ENCODE measurements around the gene SLC39A9.
A peak's percentile ranks its signal among the peaks of the same experiment; 100 is the strongest.
"Not testable (repeated sequence)": the region's sequence is repeated elsewhere in the genome, so short reads cannot be mapped to it uniquely, and the experiment has no call there.

SLC39A9 gene

GRCh38 chr14:69387311-69387710 lies 11.2 kb upstream of the SLC39A9 start:
- Histone ChIP-seq H3K36me3 (ENCODE audit: insufficient read depth, insufficient read length, low read length) (peaks cover 80% of the 10 kb centered on the region), H3K9ac (ENCODE audit: insufficient read length, low read depth) (no peak overlapping the region), H3K4me1 (ENCODE audit: insufficient read depth, insufficient read length) (no peaks in the 10 kb centered on the region), H3K27me3 (ENCODE audit: insufficient read depth, insufficient read length) (no peaks in the 10 kb centered on the region), H3K4me3 (ENCODE audit: insufficient read length, low read depth) (no peak overlapping the region), H3K9me3 (ENCODE audit: insufficient read depth, low read length) (no peaks in the 10 kb centered on the region)
- DNase-seq (ENCODE audit: low read depth, low spot score) = no peak
- no peak for TF ChIP-seq YY1 (IDR thresholded peaks at IDR 0.05; ENCODE audit: insufficient read depth, insufficient read length)

DNA sequence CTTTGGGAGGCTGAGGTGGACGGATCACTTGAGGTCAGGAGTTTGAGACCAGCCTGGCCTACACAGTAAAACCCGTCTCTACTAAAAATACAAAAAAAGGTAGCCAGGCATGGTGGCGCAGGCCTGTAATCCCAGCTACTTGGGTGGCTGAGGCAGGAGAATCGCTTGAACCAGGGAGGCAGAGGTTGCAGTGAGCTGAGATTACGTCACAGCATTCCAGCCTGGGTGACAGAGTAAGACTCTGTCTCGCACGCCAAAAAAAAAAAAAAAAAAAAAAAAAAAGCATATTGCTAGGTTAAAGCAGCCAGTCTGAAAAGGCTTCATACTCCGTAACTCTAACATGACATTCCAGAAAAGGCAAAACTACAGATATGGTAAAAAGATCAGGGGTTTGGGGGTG lies 7.1 kb upstream of the SLC39A9 start:
- H3K27me3 ChIP-seq (ENCODE audit: insufficient read depth, insufficient read length); H3K4me3 ChIP-seq (ENCODE audit: insufficient read length, low read depth); H3K9me3 ChIP-seq (ENCODE audit: insufficient read depth, low read length); H3K4me1 ChIP-seq (ENCODE audit: insufficient read depth, insufficient read length); H3K9ac ChIP-seq (ENCODE audit: insufficient read length, low read depth); DNase-seq (ENCODE audit: low read depth, low spot score): not testable (repeated sequence)
- H3K36me3 ChIP-seq (ENCODE audit: insufficient read depth, insufficient read length, low read length) = peaks cover 86% of the 10 kb centered on the region

DNA sequence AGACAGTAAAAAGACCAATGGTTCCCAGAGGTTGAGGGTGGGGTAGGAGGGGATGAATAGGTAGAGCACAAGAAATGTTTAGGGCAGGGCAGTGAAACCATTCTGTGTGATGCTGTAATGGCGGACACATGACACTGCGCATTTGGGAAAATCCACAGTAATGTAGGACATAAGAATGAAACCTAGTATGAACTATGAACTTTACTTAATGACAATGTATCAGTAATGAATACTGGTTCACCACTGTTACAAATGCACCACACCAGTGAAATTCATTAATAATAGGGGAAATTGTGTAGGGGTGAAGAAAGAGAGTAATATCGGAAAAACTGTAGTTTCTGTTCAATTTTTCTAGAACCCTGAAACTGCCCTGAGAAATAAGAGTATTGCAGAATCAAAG lies 6.0 kb upstream of the SLC39A9 start:
- no peaks in the 10 kb centered on the region for H3K9me3 ChIP-seq (ENCODE audit: insufficient read depth, low read length)
- H3K4me3 ChIP-seq (ENCODE audit: insufficient read length, low read depth) = no peak overlapping the region
- TF ChIP-seq SUZ12 (IDR thresholded peaks at IDR 0.05; ENCODE audit: extremely low read depth, insufficient read depth, insufficient read length) = no peak
- TF ChIP-seq ZNF274 (IDR thresholded peaks at IDR 0.05; ENCODE audit: low read depth, low read length) = no peak
- no peak for TF ChIP-seq YY1 (IDR thresholded peaks at IDR 0.05; ENCODE audit: insufficient read depth, insufficient read length)
- DNase-seq (ENCODE audit: low read depth, low spot score) = no peak
- no peak overlapping the region for H3K9ac ChIP-seq (ENCODE audit: insufficient read length, low read depth)
- H3K36me3 ChIP-seq (ENCODE audit: insufficient read depth, insufficient read length, low read length) = peaks cover 84% of the 10 kb centered on the region
- H3K27me3 ChIP-seq (ENCODE audit: insufficient read depth, insufficient read length) = no peaks in the 10 kb centered on the region
- no peaks in the 10 kb centered on the region for H3K4me1 ChIP-seq (ENCODE audit: insufficient read depth, insufficient read length)

- Histone ChIP-seq H3K36me3 (ENCODE audit: insufficient read depth, insufficient read length, low read length) (peaks cover 63% of the 10 kb centered on the region), H3K9ac (ENCODE audit: insufficient read length, low read depth) (peak overlapping the region; percentile 32), H3K9me3 (ENCODE audit: insufficient read depth, low read length) (no peaks in the 10 kb centered on the region), H3K27me3 (ENCODE audit: insufficient read depth, insufficient read length) (no peaks in the 10 kb centered on the region), H3K4me1 (ENCODE audit: insufficient read depth, insufficient read length) (no peaks in the 10 kb centered on the region), H3K4me3 (ENCODE audit: insufficient read length, low read depth) (no peak overlapping the region)
- DNase-seq (ENCODE audit: low read depth, low spot score) = no peak
- TF ChIP-seq SUZ12 (IDR thresholded peaks at IDR 0.05; ENCODE audit: extremely low read depth, insufficient read depth, insufficient read length) = no peak
Measured at GRCh38 chr14:69395929-69396328, 2.6 kb upstream of the SLC39A9 start.

- peaks cover 35% of the 10 kb centered on the region for H3K36me3 ChIP-seq (ENCODE audit: insufficient read depth, insufficient read length, low read length)
- H3K4me1 ChIP-seq (ENCODE audit: insufficient read depth, insufficient read length) = no peaks in the 10 kb centered on the region
- no peaks in the 10 kb centered on the region for H3K9me3 ChIP-seq (ENCODE audit: insufficient read depth, low read length)
- H3K9ac ChIP-seq (ENCODE audit: insufficient read length, low read depth) = peak overlapping the region; percentile 95
- DNase-seq (ENCODE audit: low read depth, low spot score) = no peak
- no peak for TF ChIP-seq YY1 (IDR thresholded peaks at IDR 0.05; ENCODE audit: insufficient read depth, insufficient read length)
- TF ChIP-seq ZNF274 (IDR thresholded peaks at IDR 0.05; ENCODE audit: low read depth, low read length) = no peak
- TF ChIP-seq SUZ12 (IDR thresholded peaks at IDR 0.05; ENCODE audit: extremely low read depth, insufficient read depth, insufficient read length) = no peak
- H3K4me3 ChIP-seq (ENCODE audit: insufficient read length, low read depth) = peak overlapping the region; percentile 93
- no peaks in the 10 kb centered on the region for H3K27me3 ChIP-seq (ENCODE audit: insufficient read depth, insufficient read length)
Measured at GRCh38 chr14:69398818-69399210, 322 bp downstream of the SLC39A9 start.

GRCh38 chr14:69399750-69400149 lies 1.3 kb downstream of the SLC39A9 start:
- Histone ChIP-seq H3K27me3 (ENCODE audit: insufficient read depth, insufficient read length) (no peaks in the 10 kb centered on the region), H3K9me3 (ENCODE audit: insufficient read depth, low read length) (no peaks in the 10 kb centered on the region), H3K9ac (ENCODE audit: insufficient read length, low read depth) (no peak overlapping the region), H3K36me3 (ENCODE audit: insufficient read depth, insufficient read length, low read length) (peaks cover 26% of the 10 kb centered on the region), H3K4me1 (ENCODE audit: insufficient read depth, insufficient read length) (no peaks in the 10 kb centered on the region), H3K4me3 (ENCODE audit: insufficient read length, low read depth) (peak overlapping the region; percentile 93)
- no peak for TF ChIP-seq SUZ12 (IDR thresholded peaks at IDR 0.05; ENCODE audit: extremely low read depth, insufficient read depth, insufficient read length)
- no peak for TF ChIP-seq ZNF274 (IDR thresholded peaks at IDR 0.05; ENCODE audit: low read depth, low read length)
- TF ChIP-seq YY1 (IDR thresholded peaks at IDR 0.05; ENCODE audit: insufficient read depth, insufficient read length) = no peak
- no peak for DNase-seq (ENCODE audit: low read depth, low spot score)

DNA sequence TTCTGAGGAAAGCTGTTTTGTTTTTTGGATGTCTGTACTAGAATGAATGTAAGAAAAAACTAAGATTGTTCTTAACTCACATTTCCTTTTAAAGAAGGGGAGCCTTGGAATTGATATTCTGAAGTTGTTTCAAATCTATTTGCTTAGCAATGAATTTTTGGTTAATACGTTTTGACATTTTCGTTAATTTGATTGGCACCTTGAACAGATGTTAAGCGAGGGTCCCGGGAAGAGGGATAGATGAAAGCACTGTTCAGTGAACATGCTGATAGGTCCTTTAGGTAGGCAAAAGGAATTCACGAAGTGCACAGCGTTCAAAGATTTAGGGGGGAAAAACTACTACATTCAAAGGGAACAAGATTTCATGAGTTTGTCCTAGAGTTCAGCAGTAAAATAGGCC lies 1.7 kb downstream of the SLC39A9 start:
- H3K4me3 ChIP-seq (ENCODE audit: insufficient read length, low read depth) = peak overlapping the region; percentile 93
- H3K36me3 ChIP-seq (ENCODE audit: insufficient read depth, insufficient read length, low read length) = peaks cover 24% of the 10 kb centered on the region
- DNase-seq (ENCODE audit: low read depth, low spot score) = no peak
- H3K27me3 ChIP-seq (ENCODE audit: insufficient read depth, insufficient read length) = no peaks in the 10 kb centered on the region
- no peak overlapping the region for H3K9ac ChIP-seq (ENCODE audit: insufficient read length, low read depth)
- no peaks in the 10 kb centered on the region for H3K4me1 ChIP-seq (ENCODE audit: insufficient read depth, insufficient read length)
- no peaks in the 10 kb centered on the region for H3K9me3 ChIP-seq (ENCODE audit: insufficient read depth, low read length)
- TF ChIP-seq ZNF274 (IDR thresholded peaks at IDR 0.05; ENCODE audit: low read depth, low read length) (no peak), SUZ12 (IDR thresholded peaks at IDR 0.05; ENCODE audit: extremely low read depth, insufficient read depth, insufficient read length) (no peak), YY1 (IDR thresholded peaks at IDR 0.05; ENCODE audit: insufficient read depth, insufficient read length) (no peak)

DNA sequence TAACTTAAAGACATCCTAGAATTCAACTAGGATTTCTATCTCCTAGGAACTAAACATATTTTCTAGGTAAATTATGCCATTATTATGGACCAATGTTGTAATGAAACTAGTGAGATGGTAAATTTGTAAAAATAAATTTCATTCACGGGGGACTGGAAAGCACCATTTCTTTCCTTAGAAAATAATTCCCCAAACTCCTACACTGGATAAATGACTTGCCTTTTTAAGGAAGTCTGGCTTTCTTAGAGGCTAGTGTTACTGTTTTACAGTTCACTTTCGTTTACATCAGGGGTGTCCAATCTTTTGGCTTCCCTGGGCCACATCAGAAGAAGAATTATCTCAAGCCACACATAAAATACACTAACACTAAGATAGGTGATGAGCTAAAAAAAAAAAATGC lies 3.3 kb downstream of the SLC39A9 start:
- H3K27me3 ChIP-seq (ENCODE audit: insufficient read depth, insufficient read length) = no peaks in the 10 kb centered on the region
- H3K9ac ChIP-seq (ENCODE audit: insufficient read length, low read depth) = no peak overlapping the region
- DNase-seq (ENCODE audit: low read depth, low spot score) = no peak
- H3K4me1 ChIP-seq (ENCODE audit: insufficient read depth, insufficient read length) = no peaks in the 10 kb centered on the region
- no peak for TF ChIP-seq ZNF274 (IDR thresholded peaks at IDR 0.05; ENCODE audit: low read depth, low read length)
- no peak for TF ChIP-seq YY1 (IDR thresholded peaks at IDR 0.05; ENCODE audit: insufficient read depth, insufficient read length)
- TF ChIP-seq SUZ12 (IDR thresholded peaks at IDR 0.05; ENCODE audit: extremely low read depth, insufficient read depth, insufficient read length) = no peak
- H3K4me3 ChIP-seq (ENCODE audit: insufficient read length, low read depth) = no peak overlapping the region
- H3K36me3 ChIP-seq (ENCODE audit: insufficient read depth, insufficient read length, low read length) = peaks cover 7% of the 10 kb centered on the region
- no peaks in the 10 kb centered on the region for H3K9me3 ChIP-seq (ENCODE audit: insufficient read depth, low read length)
